Measurements from ENCODE around the gene CDHR3. TPM values are rescaled to one million over a fixed set of nuclear protein-coding genes. Genes with fewer than 3 reads are reported as not detected.

CDHR3 gene
- total RNA-seq, 1 experiment from 2014 or later, result 0.58 TPM

Other genes with a start within 250 kb of the CDHR3 start
- 2.2 and 4.4 TPM in 2 replicates for gene ATXN7L1, start 86.7 kb upstream of the CDHR3 start, total RNA-seq (2014; rRNA removed; shearing (Covaris generic))
- gene SYPL1, start 149.0 kb downstream of the CDHR3 start, total RNA-seq (2014; rRNA removed; shearing (Covaris generic)), result 57.8 and 65.2 TPM in 2 replicates

Measured in H4 (cell line).